ENCODE measurements around the gene CNKSR3.

DNA sequence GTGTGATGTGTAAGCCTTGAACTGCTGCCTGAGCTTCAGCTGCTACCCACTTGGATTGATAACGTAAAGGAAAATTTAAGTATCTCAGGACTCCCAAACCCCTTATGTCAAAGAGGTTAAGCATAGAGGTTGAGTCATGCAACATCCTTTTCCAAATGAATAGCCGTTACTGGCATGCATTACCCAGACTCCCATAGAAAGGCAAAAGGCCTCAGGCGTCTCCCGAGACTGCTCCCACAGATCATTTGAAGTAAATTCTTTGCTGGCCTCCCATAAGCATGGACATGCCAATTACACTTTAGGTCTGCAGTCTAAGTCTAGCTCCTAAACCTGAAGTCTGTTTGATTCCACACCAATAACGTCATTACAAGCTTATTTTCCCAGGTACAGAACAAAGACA is 168.6 kb downstream of the CNKSR3 start:
- TF ChIP-seq, protein P1, sequence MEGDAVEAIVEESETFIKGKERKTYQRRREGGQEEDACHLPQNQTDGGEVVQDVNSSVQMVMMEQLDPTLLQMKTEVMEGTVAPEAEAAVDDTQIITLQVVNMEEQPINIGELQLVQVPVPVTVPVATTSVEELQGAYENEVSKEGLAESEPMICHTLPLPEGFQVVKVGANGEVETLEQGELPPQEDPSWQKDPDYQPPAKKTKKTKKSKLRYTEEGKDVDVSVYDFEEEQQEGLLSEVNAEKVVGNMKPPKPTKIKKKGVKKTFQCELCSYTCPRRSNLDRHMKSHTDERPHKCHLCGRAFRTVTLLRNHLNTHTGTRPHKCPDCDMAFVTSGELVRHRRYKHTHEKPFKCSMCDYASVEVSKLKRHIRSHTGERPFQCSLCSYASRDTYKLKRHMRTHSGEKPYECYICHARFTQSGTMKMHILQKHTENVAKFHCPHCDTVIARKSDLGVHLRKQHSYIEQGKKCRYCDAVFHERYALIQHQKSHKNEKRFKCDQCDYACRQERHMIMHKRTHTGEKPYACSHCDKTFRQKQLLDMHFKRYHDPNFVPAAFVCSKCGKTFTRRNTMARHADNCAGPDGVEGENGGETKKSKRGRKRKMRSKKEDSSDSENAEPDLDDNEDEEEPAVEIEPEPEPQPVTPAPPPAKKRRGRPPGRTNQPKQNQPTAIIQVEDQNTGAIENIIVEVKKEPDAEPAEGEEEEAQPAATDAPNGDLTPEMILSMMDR (IDR thresholded peaks at IDR 0.05; ENCODE audit: poor library complexity, severe bottlenecking) = no peak
- no peak for TF ChIP-seq POLR2AphosphoS5 (IDR thresholded peaks at IDR 0.05)
- TF ChIP-seq TAF1 (IDR thresholded peaks at IDR 0.05; ENCODE audit: low read depth) = no peak
- TF ChIP-seq EZH2 (IDR thresholded peaks at IDR 0.05; ENCODE audit: borderline replicate concordance, insufficient read depth, low read length, poor library complexity, severe bottlenecking) = no peak
- no peak for TF ChIP-seq REST (IDR thresholded peaks at IDR 0.05; ENCODE audit: borderline replicate concordance)

Measured in neural cell (in vitro differentiated cells).